Stimulated activated CD4-positive, alpha-beta T cell treated with anti-CD3 and anti-CD28 coated beads, Interleukin-15, amount 100 ng/mL, for 24 hours (primary cell): ENCODE data around the gene OVCH1.
A peak's percentile ranks its signal among the peaks of the same experiment; 100 is the strongest.
"Not testable (repeated sequence)": the region's sequence is repeated elsewhere in the genome, so short reads cannot be mapped to it uniquely, and the experiment has no call there.

Experiments used
- DNase-seq: peaks from one replicate; pipeline ENCODE4 v3.0.0-alpha.2; 2020

Gene OVCH1

GRCh38 chr12:29396774-29397173 lies 100.7 kb downstream of the OVCH1 start:
- no peak for DNase-seq

DNA sequence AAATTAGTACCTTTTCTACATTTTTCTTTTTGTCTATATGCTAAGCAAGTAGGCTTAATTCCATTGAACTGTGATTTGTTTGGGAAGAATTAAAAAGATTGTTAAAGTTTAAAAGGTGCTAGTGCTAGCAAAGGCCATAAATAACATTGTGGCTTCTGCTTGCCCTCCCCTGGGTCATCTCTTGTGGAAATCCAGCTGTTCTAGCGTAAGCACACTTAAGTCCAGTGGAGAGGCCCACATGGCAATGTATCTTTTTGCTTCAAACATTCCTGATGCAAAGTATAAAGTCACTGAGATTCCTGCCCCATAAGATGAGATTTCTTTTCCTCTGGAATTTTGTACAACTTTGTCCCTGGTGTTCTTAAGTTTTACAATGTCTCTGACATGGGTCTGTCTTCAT lies 102.1 kb downstream of the OVCH1 start:
- DNase-seq = no peak

GRCh38 chr12:29390419-29390818 lies 107.1 kb downstream of the OVCH1 start:
- DNase-seq = peak; percentile 27

GRCh38 chr12:29389295-29389919 lies 108.1 kb downstream of the OVCH1 start:
- no peak for DNase-seq

DNA sequence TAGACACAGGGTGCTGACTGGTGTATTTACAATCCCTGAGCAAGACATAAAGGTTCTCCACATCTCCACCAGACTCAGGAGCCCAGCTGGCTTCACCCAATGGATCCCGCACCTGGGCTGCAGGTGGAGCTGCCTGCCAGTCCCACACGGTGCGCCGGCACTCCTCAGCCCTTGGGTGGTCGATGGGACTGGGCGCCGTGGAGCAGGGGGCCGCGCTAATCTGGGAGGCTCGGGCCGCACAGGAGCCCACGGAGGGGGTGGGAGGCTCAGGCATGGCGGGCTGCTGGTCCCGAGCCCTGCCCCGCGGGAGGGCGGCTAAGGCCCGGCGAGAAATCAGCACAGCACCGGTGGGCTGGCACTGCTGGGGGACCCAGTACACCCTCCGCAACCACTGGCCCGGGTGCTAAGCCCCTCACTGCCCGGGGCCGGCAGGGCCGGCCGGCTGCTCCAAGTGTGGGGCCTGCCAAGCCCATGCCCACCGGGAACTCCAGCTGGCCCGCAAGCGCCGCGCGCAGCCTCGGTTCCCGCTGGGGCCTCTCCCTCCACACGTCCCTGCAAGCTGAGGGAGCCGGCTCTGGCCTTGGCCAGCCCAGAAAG lies 111.3 kb downstream of the OVCH1 start:
- DNase-seq = not testable (repeated sequence)

DNA sequence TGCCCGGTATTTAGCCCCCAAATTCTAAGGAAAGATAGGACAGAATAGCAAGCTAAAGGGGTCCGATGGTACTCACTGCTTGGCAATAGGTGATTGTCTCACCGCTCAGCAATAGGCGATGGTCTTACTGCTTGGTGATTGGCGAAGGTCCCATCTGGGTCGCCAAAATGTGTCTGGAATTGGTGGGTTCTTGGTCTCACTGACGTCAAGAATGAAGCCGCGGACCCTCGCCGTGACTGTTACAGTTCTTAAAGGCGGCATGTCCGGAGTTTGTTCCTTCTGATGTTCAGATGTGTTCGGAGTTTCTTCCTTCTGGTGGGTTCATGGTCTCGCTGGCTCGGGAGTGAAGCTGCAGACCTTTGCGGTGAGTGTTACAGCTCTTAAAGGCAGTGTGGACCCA lies 112.3 kb downstream of the OVCH1 start:
- DNase-seq = not testable (repeated sequence)

- DNase-seq = no peak
Measured at GRCh38 chr12:29382251-29382650, 115.2 kb downstream of the OVCH1 start.

DNA sequence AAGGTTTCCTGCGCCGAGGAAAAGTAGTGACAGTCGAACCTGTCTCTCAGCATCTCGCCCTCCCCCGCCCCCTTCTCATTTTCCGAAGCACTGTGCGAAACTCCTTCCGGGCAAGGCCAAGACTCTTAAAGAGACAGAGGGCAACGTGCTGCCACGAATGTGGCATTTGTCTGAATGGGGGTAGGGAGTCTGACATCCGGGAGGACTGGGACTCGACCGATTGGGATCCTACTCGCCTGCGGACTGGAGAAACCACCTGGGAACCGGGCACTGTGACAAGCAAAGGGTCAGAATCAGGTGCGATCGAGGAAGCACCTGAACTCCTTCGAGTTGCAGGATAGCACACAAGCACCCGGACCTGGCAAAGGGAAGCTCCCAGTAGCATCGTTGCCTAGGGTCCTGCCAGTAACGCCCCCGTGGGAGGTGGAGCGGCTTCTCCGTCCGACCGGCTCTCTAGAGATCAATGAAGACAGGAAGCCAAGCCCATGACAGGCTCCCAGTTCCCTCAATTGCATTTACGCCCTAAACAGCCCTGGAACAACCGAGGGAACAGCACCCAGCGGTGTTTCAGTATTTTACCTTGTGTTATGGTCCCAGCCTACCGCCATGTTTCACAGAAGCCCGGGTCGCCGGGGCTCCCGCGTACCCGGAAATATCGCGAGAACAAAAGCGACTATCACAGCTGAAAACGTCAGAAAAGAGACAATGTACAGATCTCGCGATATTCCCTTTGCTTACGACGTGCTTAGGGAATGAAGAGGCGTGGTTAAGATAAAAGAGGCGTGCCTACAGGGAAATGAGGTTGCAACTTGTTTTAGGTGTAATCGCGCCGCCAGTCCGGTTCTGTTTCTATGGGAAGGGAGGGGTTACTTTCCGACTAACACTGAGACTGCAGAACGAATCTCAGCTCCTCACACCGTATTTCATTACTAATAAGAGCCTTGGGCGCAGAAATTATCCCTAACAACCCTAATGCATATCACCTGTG lies 116.7 kb downstream of the OVCH1 start, which contains the start of gene ERGIC2:
TSS of gene ERGIC2 (minus strand) at position 637 of the 988 bp plus-strand sequence. CDS start 9,539 bp downstream, outside the sequence.
- peak; percentile 91 for DNase-seq
